Stimulated activated CD4-positive, alpha-beta T cell treated with anti-CD3 and anti-CD28 coated beads, Interleukin-12 subunit alpha, Interleukin-12 subunit beta, amount 100 ng/mL, for 24 hours (primary cell): ENCODE measurements around the gene C3orf18.
A peak's percentile ranks its signal among the peaks of the same experiment; 100 is the strongest.

Source experiments
- DNase-seq, 2 experiments: peaks; one replicate each; pipeline ENCODE4 v3.0.0-alpha.2; 2020; ENCODE audit warnings: low read depth in 2 of 2

C3orf18 gene

GRCh38 chr3:50580683-50581458, 13.3 kb upstream of the C3orf18 start:
- no peak for DNase-seq

GRCh38 chr3:50577348-50577747, 9.8 kb upstream of the C3orf18 start:
- DNase-seq = no peak

GRCh38 chr3:50575372-50575771, 7.8 kb upstream of the C3orf18 start:
- DNase-seq = no peak

GRCh38 chr3:50574444-50574831, 6.9 kb upstream of the C3orf18 start:
- no peak for DNase-seq

GRCh38 chr3:50573566-50574443, 6.3 kb upstream of the C3orf18 start:
- peak; percentile 52 to 66 for DNase-seq

- no peak for DNase-seq
These were observed 5.3 kb upstream of the C3orf18 start for GRCh38 chr3:50572801-50573371.

- peak; percentile 63 to 83 for DNase-seq
These were observed 4.6 kb upstream of the C3orf18 start for GRCh38 chr3:50572158-50572557.

- no peak for DNase-seq
These were observed 3.9 kb upstream of the C3orf18 start for GRCh38 chr3:50571486-50571885.

- DNase-seq = no peak
These were observed 3.1 kb upstream of the C3orf18 start for GRCh38 chr3:50570508-50571279.

GRCh38 chr3:50568947-50569749, 1.6 kb upstream of the C3orf18 start, which contains the start of gene HEMK1:
TSS of gene HEMK1 (plus strand) at chr3:50569522. CDS start at chr3:50571105, 1,583 bp downstream.
- peak; percentile 91 to 98 for DNase-seq

- DNase-seq = no peak
These were observed 549 bp downstream of the C3orf18 start for GRCh38 chr3:50567011-50567385.

GRCh38 chr3:50564321-50564720, 3.2 kb downstream of the C3orf18 start:
- no peak for DNase-seq

- DNase-seq = no peak
These were observed 3.7 kb downstream of the C3orf18 start for GRCh38 chr3:50563867-50564266.

- DNase-seq = no peak
These were observed 4.7 kb downstream of the C3orf18 start for GRCh38 chr3:50562861-50563260.

GRCh38 chr3:50559702-50560101, 7.8 kb downstream of the C3orf18 start:
- no peak for DNase-seq

GRCh38 chr3:50557915-50558314, 9.6 kb downstream of the C3orf18 start:
- DNase-seq = no peak

- DNase-seq = no peak
These were observed 10.4 kb downstream of the C3orf18 start for GRCh38 chr3:50557106-50557505.

- no peak for DNase-seq
These were observed 13.0 kb downstream of the C3orf18 start for GRCh38 chr3:50554553-50554952.

- no peak for DNase-seq
These were observed 14.9 kb downstream of the C3orf18 start for GRCh38 chr3:50552598-50552997.

- DNase-seq = no peak
These were observed 15.7 kb downstream of the C3orf18 start for GRCh38 chr3:50551681-50552435.
